IPS-15b (cell line): Measurements from ENCODE around the gene SPG7.

Experiments used
- H3K27me3 ChIP-seq: one replicate; pipeline ENCODE4 v1.6.1; 2013; ENCODE audit warnings: low read length; ENCODE audit not compliant: control insufficient read depth, insufficient read depth
- H3K36me3 ChIP-seq: one replicate; pipeline ENCODE4 v1.6.1; 2013; ENCODE audit warnings: low read length; ENCODE audit not compliant: control insufficient read depth, insufficient read depth
- H3K4me1 ChIP-seq: one replicate; pipeline ENCODE4 v1.6.1; 2013; ENCODE audit warnings: mild to moderate bottlenecking, low read length; ENCODE audit not compliant: control insufficient read depth, insufficient read depth
- H3K4me3 ChIP-seq: one replicate; pipeline ENCODE4 v1.5.1; 2013; ENCODE audit warnings: low read depth, low read length
- H3K9ac ChIP-seq: one replicate; pipeline ENCODE4 v1.6.1; 2013; ENCODE audit warnings: low read depth, mild to moderate bottlenecking, low read length
- H3K9me3 ChIP-seq: one replicate; pipeline ENCODE4 v1.6.1; 2013; ENCODE audit warnings: mild to moderate bottlenecking, low read length; ENCODE audit not compliant: control insufficient read depth, insufficient read depth

SPG7 gene

DNA sequence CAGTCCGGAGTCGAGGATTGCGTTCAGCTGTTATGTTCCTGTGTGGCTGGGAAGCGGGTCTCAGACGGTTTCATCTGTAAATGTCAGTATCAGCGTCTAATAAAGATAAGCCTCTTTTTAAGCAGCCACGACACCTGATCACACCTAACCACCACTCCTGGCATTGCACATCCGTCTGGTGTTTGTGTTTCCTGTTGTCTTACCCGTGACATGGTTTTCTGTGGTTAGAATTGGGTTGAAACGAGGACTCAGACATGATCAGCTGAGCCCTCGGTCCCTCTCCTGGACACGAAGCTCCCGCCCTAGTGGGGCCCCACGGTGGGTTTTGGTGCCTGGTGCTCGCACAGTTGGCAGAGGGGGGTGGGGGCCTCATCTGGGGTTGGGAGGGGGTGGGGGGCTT is 85.6 kb downstream of the SPG7 start:
- Histone ChIP-seq H3K36me3 (peaks cover 7% of the 10 kb centered on the region), H3K4me3 (no peak overlapping the region), H3K27me3 (no peaks in the 10 kb centered on the region), H3K9ac (no peak overlapping the region), H3K9me3 (no peaks in the 10 kb centered on the region), H3K4me1 (no peaks in the 10 kb centered on the region)

GRCh38 chr16:89595330-89596060 is 87.3 kb downstream of the SPG7 start:
- H3K4me3 ChIP-seq = no peak overlapping the region

DNA sequence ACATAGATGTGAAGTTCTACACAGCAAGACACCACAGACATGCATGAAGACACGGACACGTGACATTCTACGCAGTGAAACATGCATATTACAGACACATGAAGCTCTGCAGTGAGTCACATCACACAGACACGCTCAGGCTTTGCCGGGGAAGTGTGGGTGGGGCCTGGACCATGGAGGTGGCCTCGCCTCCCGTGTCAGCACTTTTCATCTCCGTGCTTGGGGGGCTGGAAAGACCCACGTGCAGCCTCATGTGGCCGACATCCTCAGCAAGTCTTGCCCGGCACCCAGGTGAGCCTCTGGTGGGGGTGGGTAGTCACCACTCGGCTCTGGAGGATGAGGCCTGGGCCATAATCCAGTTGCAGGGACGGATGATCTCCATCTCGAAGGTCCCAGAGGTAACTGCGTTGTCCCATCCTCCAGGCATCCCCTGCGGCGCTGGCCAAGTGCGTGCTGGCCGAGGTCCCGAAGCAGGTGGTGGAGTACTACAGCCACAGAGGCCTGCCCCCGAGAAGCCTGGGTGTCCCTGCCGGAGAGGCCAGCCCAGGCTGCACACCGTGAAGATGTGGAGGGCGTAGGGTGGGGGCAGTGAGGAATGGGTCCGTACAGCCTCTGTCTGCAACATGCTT is 88.0 kb downstream of the SPG7 start:
- no peak overlapping the region for H3K9ac ChIP-seq
- H3K4me3 ChIP-seq = no peak overlapping the region
- H3K27me3 ChIP-seq = no peaks in the 10 kb centered on the region
- peaks cover 5% of the 10 kb centered on the region for H3K36me3 ChIP-seq
- H3K9me3 ChIP-seq = no peaks in the 10 kb centered on the region
- peaks cover 2% of the 10 kb centered on the region for H3K4me1 ChIP-seq

More at GRCh38 chr16:89595330-89596060, 87.3 kb downstream of the SPG7 start:
- peaks cover 2% of the 10 kb centered on the region for H3K4me1 ChIP-seq
- H3K36me3 ChIP-seq = peaks cover 7% of the 10 kb centered on the region
- H3K9ac ChIP-seq = no peak overlapping the region
- no peaks in the 10 kb centered on the region for H3K27me3 ChIP-seq
- no peaks in the 10 kb centered on the region for H3K9me3 ChIP-seq

DNA sequence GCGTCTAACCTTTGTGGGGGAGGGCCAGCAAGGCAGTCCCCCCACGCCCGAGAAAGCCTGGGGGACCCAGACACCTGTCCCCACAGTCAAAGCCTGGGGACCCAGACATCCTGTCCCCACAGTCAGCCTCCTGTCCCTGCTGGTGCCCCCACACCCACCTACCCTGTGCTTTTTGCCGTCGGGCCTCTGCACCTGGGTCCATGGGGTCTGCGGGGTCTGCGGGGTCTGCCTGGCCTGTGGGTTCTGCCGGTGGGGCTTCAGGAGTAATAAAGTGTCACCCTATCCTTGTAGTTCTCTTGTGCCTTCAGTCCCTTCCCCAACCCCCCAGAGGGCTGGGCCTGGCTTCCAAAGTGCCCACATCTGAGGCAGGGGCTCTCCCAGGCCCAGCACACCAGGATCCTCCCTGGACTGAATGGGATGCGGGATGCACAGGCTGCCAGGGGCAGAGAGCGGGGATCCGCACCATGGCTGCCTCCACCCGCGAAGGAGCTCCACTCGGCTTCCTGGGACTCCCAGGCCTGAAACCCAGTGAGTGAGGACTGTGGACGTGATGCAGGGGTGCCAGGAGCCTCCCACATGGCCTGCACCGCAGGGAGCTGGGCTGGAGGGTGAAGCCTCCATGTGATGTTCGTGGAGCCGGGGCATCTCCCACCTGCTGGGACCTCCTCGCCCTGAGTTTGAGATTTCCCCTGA is 88.9 kb downstream of the SPG7 start:
- Histone ChIP-seq H3K9ac (no peak overlapping the region), H3K36me3 (peaks cover 3% of the 10 kb centered on the region), H3K4me3 (no peak overlapping the region), H3K4me1 (peaks cover 2% of the 10 kb centered on the region), H3K27me3 (no peaks in the 10 kb centered on the region), H3K9me3 (no peaks in the 10 kb centered on the region)

- peaks cover 2% of the 10 kb centered on the region for H3K4me1 ChIP-seq
- H3K4me3 ChIP-seq = no peak overlapping the region
These were observed 90.0 kb downstream of the SPG7 start for GRCh38 chr16:89598199-89598598.

DNA sequence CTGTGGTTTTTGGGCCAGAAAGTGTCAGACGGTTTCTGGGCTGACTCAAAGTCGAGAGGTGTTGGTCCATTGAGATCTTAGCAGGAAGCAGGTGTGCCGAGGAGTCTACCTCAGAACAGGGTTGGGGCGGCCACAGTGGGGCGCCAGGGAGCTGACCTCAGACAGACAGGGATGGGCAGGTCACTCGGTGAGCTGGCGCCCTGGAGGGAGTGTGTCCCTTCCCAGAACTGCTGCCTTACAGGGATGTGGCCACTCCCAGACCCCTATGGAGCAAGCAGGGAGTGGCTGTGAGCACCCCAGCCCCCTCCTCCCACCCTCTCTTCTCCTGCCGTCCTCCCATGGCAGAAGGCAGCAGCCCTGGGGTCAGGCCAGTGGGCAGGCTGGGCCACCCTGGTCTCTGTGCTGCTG is 91.3 kb downstream of the SPG7 start:
- Histone ChIP-seq H3K36me3 (peaks cover 3% of the 10 kb centered on the region), H3K4me3 (no peak overlapping the region), H3K27me3 (no peaks in the 10 kb centered on the region), H3K9ac (no peak overlapping the region), H3K4me1 (peaks cover 2% of the 10 kb centered on the region), H3K9me3 (no peaks in the 10 kb centered on the region)

More at GRCh38 chr16:89598199-89598598, 90.0 kb downstream of the SPG7 start:
- H3K27me3 ChIP-seq = no peaks in the 10 kb centered on the region
- no peak overlapping the region for H3K9ac ChIP-seq
- no peaks in the 10 kb centered on the region for H3K9me3 ChIP-seq
- H3K36me3 ChIP-seq = peaks cover 3% of the 10 kb centered on the region

- H3K4me1 ChIP-seq = peaks cover 2% of the 10 kb centered on the region
- no peaks in the 10 kb centered on the region for H3K9me3 ChIP-seq
- no peak overlapping the region for H3K9ac ChIP-seq
- H3K36me3 ChIP-seq = peaks cover 3% of the 10 kb centered on the region
- H3K4me3 ChIP-seq = no peak overlapping the region
- H3K27me3 ChIP-seq = no peaks in the 10 kb centered on the region
These were observed 91.7 kb downstream of the SPG7 start for GRCh38 chr16:89599902-89600301.

DNA sequence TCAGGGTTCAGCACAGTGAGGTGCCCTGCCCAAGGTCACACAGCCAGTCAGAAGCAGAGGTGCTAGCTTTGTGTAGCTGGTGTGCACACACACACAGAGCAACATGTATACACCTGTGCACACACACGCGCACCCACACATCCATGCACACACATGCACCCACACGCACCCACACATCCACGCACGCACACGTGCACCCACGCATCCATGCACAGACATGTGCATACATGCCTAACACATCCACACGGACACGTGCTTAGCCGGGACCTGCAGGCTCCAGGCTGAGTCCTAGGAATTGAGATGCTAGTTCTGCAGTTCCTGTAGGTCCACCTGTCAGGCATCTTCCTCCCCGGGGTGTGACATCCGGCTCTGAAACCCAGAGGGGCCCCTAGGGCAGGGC is 92.2 kb downstream of the SPG7 start:
- H3K27me3 ChIP-seq = no peaks in the 10 kb centered on the region
- no peaks in the 10 kb centered on the region for H3K9me3 ChIP-seq
- H3K9ac ChIP-seq = no peak overlapping the region
- peaks cover 2% of the 10 kb centered on the region for H3K4me1 ChIP-seq
- H3K4me3 ChIP-seq = no peak overlapping the region
- H3K36me3 ChIP-seq = peaks cover 3% of the 10 kb centered on the region

GRCh38 chr16:89600956-89601355 is 92.8 kb downstream of the SPG7 start:
- Histone ChIP-seq H3K27me3 (no peaks in the 10 kb centered on the region), H3K4me1 (peaks cover 2% of the 10 kb centered on the region), H3K9ac (no peak overlapping the region), H3K4me3 (no peak overlapping the region), H3K36me3 (no peaks in the 10 kb centered on the region), H3K9me3 (no peaks in the 10 kb centered on the region)

DNA sequence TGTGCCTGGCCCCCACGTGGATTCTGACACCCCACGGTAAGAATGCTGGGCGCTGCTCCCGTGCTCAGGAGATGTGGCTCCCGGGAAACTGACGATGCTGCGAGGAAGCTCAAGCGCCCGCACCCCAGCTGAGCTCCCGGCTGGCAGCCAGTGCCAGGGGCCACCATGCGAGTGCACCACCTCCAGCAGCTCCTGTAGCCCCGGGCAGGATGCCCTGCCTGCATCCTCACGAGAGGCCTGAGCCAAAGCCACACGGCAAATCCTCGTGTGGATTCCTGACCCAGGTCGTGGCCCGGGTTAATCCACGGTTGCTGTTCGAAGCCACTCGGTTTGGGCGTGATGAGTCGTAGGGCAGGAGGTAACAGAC is 93.7 kb downstream of the SPG7 start:
- Histone ChIP-seq H3K4me1 (peaks cover 2% of the 10 kb centered on the region), H3K27me3 (no peaks in the 10 kb centered on the region), H3K36me3 (no peaks in the 10 kb centered on the region), H3K4me3 (no peak overlapping the region), H3K9ac (no peak overlapping the region), H3K9me3 (no peaks in the 10 kb centered on the region)

DNA sequence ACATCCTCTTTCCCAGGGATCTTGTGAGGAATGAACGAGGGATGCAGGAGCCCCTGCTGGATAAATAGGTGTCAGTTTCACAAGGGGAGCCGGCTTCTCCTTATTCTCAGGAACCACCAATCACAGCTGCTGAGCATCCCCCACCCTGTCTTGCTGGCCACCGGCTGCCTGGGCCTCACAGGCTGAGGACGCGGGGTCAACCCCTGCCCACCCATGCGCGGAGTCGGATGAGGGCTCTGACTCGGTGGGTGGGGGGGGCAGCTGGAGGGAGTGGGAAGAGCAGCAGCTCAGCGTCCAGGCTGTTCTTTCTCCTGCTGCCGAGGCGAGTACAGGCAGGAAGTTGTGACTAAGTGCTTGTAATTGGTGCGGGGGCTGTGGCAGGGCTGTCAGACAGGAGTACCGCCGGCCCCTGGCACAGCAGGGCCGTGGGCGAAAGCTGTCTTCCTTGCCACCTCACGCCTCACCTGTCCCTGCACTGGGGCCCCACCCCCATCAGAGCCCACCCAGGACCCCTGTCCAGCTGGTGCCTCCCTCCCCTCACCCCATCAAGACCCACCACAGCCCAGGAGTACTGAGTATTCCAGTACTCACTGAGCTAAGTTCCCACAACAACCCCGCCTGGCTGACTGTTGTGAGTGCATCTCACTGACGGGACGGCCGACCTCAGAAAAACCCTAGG is 94.2 kb downstream of the SPG7 start:
- no peak overlapping the region for H3K9ac ChIP-seq
- H3K27me3 ChIP-seq = no peaks in the 10 kb centered on the region
- H3K4me1 ChIP-seq = peaks cover 2% of the 10 kb centered on the region
- H3K4me3 ChIP-seq = no peak overlapping the region
- no peaks in the 10 kb centered on the region for H3K9me3 ChIP-seq
- H3K36me3 ChIP-seq = no peaks in the 10 kb centered on the region
